PC-3 (cell line): Measurements from ENCODE around the gene PKDCC. TPM values are rescaled to one million over a fixed set of nuclear protein-coding genes. Genes with fewer than 3 reads are reported as not detected.

ENCODE experiments used
- ATAC-seq: fragments of 200-7000 bp; cut with Tn5 transposase; 2 replicates; pipeline ENCODE4 v1.9.1; 2020; ENCODE audit warnings: mild to moderate bottlenecking, moderate library complexity
- BruUV-seq: library from RNA; stranded (reverse); fragments of 400-500 nt; replicated peaks from 2 replicates; lab custom pipeline; 2021; lab: Mats Ljungman, UMichigan
- CTCF ChIA-PET: fragments of 300-600 bp; sonication (Branson Sonifier 250); formaldehyde crosslinking; loops from one replicate; lab custom pipeline; 2022; ENCODE audit warnings: antibody characterized with exemption; lab: Charles Lee
- POLR2A ChIA-PET: fragments of 300-600 bp; sonication (Branson Sonifier 250); formaldehyde crosslinking; loops from one replicate; lab custom pipeline; 2022; ENCODE audit warnings: antibody characterized with exemption; ENCODE audit not compliant: unreplicated experiment; lab: Charles Lee
- DNase-seq: peaks from one replicate; pipeline ENCODE4 v3.0.0-alpha.2; 2015
- H2AFZ ChIP-seq: fragments of 300-600 bp; sonication (generic); 2 replicates; pipeline ENCODE4 v1.6.0; 2016; ENCODE audit warnings: antibody characterized with exemption, low read length
- H3F3A ChIP-seq: fragments of 300-600 bp; sonication (generic); one replicate; pipeline ENCODE4 v1.6.0; 2017; ENCODE audit warnings: antibody characterized with exemption, low read length, control low read depth, mild to moderate bottlenecking; ENCODE audit not compliant: unreplicated experiment
- H3K27ac ChIP-seq: fragments of 300-600 bp; sonication (generic); 2 replicates; pipeline ENCODE4 v1.5.1; 2016; ENCODE audit warnings: mild to moderate bottlenecking, low read length
- H3K27me3 ChIP-seq: fragments of 300-600 bp; sonication (generic); 2 replicates; pipeline ENCODE4 v1.6.1; 2016; ENCODE audit warnings: low read length, mixed read lengths
- H3K36me3 ChIP-seq: fragments of 300-600 bp; sonication (generic); 2 replicates; pipeline ENCODE4 v1.6.1; 2016; ENCODE audit warnings: low read depth, mixed run types, low read length, mixed read lengths
- H3K4me1 ChIP-seq: fragments of 300-600 bp; sonication (generic); 2 replicates; pipeline ENCODE4 v1.5.1; 2016; ENCODE audit warnings: low read length; ENCODE audit not compliant: insufficient read depth
- H3K4me2 ChIP-seq: fragments of 300-600 bp; sonication (generic); 2 replicates; pipeline ENCODE4 v1.6.0; 2016; ENCODE audit warnings: low read length
- H3K4me3 ChIP-seq: fragments of 300-600 bp; sonication (generic); 2 replicates; pipeline ENCODE4 v1.5.1; 2016; ENCODE audit warnings: mild to moderate bottlenecking, low read length, mixed read lengths
- H3K79me2 ChIP-seq: fragments of 300-600 bp; sonication (generic); 2 replicates; pipeline ENCODE4 v1.6.1; 2017; ENCODE audit warnings: low read length, mixed read lengths
- H3K9ac ChIP-seq: fragments of 300-600 bp; sonication (generic); 2 replicates; pipeline ENCODE4 v1.6.0; 2016; ENCODE audit warnings: mild to moderate bottlenecking, low read length
- H3K9me2 ChIP-seq: fragments of 300-600 bp; sonication (generic); replicated peaks from 2 replicates; pipeline ENCODE4 v1.6.1; 2016; ENCODE audit warnings: mixed run types, low read length, mixed read lengths
- H3K9me3 ChIP-seq: fragments of 300-600 bp; sonication (generic); 2 replicates; pipeline ENCODE4 v1.6.1; 2016; ENCODE audit warnings: low read length, mixed read lengths
- H4K20me1 ChIP-seq: fragments of 300-600 bp; sonication (generic); 2 replicates; pipeline ENCODE4 v1.6.1; 2016; ENCODE audit warnings: low read length, mixed read lengths
- EZH2 ChIP-seq: fragments of 300-600 bp; sonication (generic); IDR thresholded peaks from one replicate; pipeline ENCODE4 v1.6.1; 2017; ENCODE audit warnings: antibody characterized with exemption, mild to moderate bottlenecking, low read length; ENCODE audit not compliant: unreplicated experiment
- EZH2phosphoT487 ChIP-seq: fragments of 300-600 bp; sonication (generic); IDR thresholded peaks from 2 replicates; pipeline ENCODE4 v1.6.1; 2018; ENCODE audit warnings: mild to moderate bottlenecking, antibody characterized with exemption, low read length, borderline replicate concordance
- intact Hi-C: fragments of 100-400 bp; cut with micrococcal nuclease; formaldehyde crosslinking; loops from 2 replicates; pipeline ENCODE4 v1.9.0; 2023
- total RNA-seq: library from RNA; depleted of rRNA; stranded (reverse); fragments of >200 nt; gene quantifications from 2 replicates; pipeline ENCODE4 v1.2.3, GENCODE V29; 2014
- TF ChIP-seq, protein P1 (sequence below): fragments of 300-600 bp; sonication (generic); conservative IDR thresholded peaks from 2 replicates; pipeline ENCODE4 v1.5.1; 2017; ENCODE audit warnings: antibody characterized with exemption, low read depth, mild to moderate bottlenecking, low read length

PKDCC gene
- total RNA-seq, 1 experiment from 2014 or later, result 2.1 TPM

GRCh38 chr2:42055573-42056514 is 8.0 kb downstream of the PKDCC start:
- Histone ChIP-seq H3K9me2 (no peaks in the 10 kb centered on the region), H3K9ac (no peak overlapping the region), H3K4me3 (no peak overlapping the region), H3K79me2 (no peaks in the 10 kb centered on the region), H2AFZ (no peak overlapping the region), H3K4me1 (peaks cover 20% of the 10 kb centered on the region), H3K36me3 (no peaks in the 10 kb centered on the region), H3K4me2 (peak overlapping the region; percentile 43), H4K20me1 (no peaks in the 10 kb centered on the region), H3F3A (no peaks in the 10 kb centered on the region), H3K27ac (0 out of 2 replicates have a peak overlapping the region, but pooled peaks have one; percentile 39), H3K9me3 (no peaks in the 10 kb centered on the region), H3K27me3 (no peaks in the 10 kb centered on the region)
- ATAC-seq (peak; percentile 93), DNase-seq (peak; percentile 66)
- TF ChIP-seq EZH2phosphoT487 (no peak), EZH2 (no peak)
- TF ChIP-seq, protein P1, sequence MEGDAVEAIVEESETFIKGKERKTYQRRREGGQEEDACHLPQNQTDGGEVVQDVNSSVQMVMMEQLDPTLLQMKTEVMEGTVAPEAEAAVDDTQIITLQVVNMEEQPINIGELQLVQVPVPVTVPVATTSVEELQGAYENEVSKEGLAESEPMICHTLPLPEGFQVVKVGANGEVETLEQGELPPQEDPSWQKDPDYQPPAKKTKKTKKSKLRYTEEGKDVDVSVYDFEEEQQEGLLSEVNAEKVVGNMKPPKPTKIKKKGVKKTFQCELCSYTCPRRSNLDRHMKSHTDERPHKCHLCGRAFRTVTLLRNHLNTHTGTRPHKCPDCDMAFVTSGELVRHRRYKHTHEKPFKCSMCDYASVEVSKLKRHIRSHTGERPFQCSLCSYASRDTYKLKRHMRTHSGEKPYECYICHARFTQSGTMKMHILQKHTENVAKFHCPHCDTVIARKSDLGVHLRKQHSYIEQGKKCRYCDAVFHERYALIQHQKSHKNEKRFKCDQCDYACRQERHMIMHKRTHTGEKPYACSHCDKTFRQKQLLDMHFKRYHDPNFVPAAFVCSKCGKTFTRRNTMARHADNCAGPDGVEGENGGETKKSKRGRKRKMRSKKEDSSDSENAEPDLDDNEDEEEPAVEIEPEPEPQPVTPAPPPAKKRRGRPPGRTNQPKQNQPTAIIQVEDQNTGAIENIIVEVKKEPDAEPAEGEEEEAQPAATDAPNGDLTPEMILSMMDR, result no peak
- BruUV-seq, result no TSS peak
- intact Hi-C loops, result no loop called here
- ChIA-PET POLR2A (interaction anchor here (0.7 kb wide), 1 partner anchor 35 kb away, joined by 3 read pairs; no protein-coding TSS in a partner anchor), CTCF (no interaction called here)

DNA sequence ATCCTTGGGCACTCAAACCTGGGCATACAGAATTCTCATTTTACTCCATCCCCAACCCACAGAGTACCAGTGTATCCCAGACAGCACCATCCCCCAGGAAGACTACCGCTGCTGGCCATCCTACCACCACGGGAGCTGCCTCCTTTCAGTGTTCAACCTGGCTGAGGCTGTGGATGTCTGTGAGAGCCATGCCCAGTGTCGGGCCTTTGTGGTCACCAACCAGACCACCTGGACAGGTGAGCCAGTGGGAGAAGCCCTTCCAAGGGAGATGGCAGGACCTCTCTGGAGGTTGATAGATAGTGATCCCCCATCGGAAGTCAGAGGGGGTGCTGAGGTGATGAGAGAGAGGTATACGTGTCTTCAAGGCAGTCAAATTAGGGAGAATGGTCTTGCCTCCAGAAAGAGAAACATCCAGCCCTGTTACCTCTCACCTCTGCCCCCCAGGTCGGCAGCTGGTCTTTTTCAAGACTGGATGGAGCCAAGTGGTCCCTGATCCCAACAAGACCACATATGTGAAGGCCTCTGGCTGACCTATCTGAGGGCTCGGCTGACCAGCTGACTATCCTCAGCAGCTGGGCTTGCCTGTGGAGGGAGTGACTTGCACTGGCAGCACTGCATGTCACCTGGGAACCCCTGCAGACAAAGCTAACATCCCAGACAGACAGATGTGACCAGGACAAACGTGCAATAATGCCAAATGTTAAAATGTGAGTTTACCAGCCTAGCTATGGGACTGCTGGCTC is 9.5 kb downstream of the PKDCC start:
- CTCF ChIA-PET, result no interaction called here

More for the DNA sequence above, 9.5 kb downstream of the PKDCC start:
- Histone ChIP-seq H2AFZ (no peak overlapping the region), H3K9me2 (no peaks in the 10 kb centered on the region), H3K36me3 (no peaks in the 10 kb centered on the region), H3K4me2 (no peak overlapping the region), H4K20me1 (no peaks in the 10 kb centered on the region), H3K27ac (no peak overlapping the region), H3F3A (no peaks in the 10 kb centered on the region), H3K4me3 (no peak overlapping the region), H3K27me3 (no peaks in the 10 kb centered on the region), H3K4me1 (peaks cover 20% of the 10 kb centered on the region), H3K9me3 (no peaks in the 10 kb centered on the region), H3K9ac (no peak overlapping the region), H3K79me2 (no peaks in the 10 kb centered on the region)
- no TSS peak for BruUV-seq
- DNase-seq (no peak), ATAC-seq (no peak)
- POLR2A ChIA-PET, result no interaction called here
- no peak for TF ChIP-seq EZH2phosphoT487
- TF ChIP-seq, protein P1, result no peak
- no peak for TF ChIP-seq EZH2
- intact Hi-C loops, result no loop called here
